Measurements from ENCODE around the gene IGF1R. TPM values are rescaled to one million over a fixed set of nuclear protein-coding genes. Genes with fewer than 3 reads are reported as not detected.

IGF1R gene
- total RNA-seq, 1 donor from 2014 or later, result 145 TPM

- Mint-ChIP-seq H3K9me3 (ENCODE audit: unreplicated experiment) (no peaks in the 10 kb centered on the region), H3K27me3 (ENCODE audit: unreplicated experiment) (peaks cover 2% of the 10 kb centered on the region), H3K36me3 (ENCODE audit: unreplicated experiment) (no peaks in the 10 kb centered on the region), H3K27ac (ENCODE audit: unreplicated experiment) (no peak overlapping the region), H3K4me1 (ENCODE audit: low read depth, unreplicated experiment) (no peaks in the 10 kb centered on the region), H3K4me3 (ENCODE audit: unreplicated experiment) (no peak overlapping the region)
- DNase-seq, result no peak
- no peak for TF ChIP-seq CTCF (IDR thresholded peaks at IDR 0.05; ENCODE audit: partially characterized antibody, unreplicated experiment)
Measured at GRCh38 chr15:98610991-98611390, 37.3 kb upstream of the IGF1R start.

GRCh38 chr15:98611808-98612207, 36.5 kb upstream of the IGF1R start:
- no peak overlapping the region for H3K4me3 Mint-ChIP-seq (ENCODE audit: unreplicated experiment)
- no peaks in the 10 kb centered on the region for H3K36me3 Mint-ChIP-seq (ENCODE audit: unreplicated experiment)
- no peaks in the 10 kb centered on the region for H3K4me1 Mint-ChIP-seq (ENCODE audit: low read depth, unreplicated experiment)
- H3K27ac Mint-ChIP-seq (ENCODE audit: unreplicated experiment), result no peak overlapping the region
- no peak for DNase-seq
- H3K27me3 Mint-ChIP-seq (ENCODE audit: unreplicated experiment), result peaks cover 2% of the 10 kb centered on the region
- TF ChIP-seq CTCF (IDR thresholded peaks at IDR 0.05; ENCODE audit: partially characterized antibody, unreplicated experiment), result no peak
- no peaks in the 10 kb centered on the region for H3K9me3 Mint-ChIP-seq (ENCODE audit: unreplicated experiment)

- Mint-ChIP-seq H3K4me1 (ENCODE audit: low read depth, unreplicated experiment) (no peaks in the 10 kb centered on the region), H3K36me3 (ENCODE audit: unreplicated experiment) (no peaks in the 10 kb centered on the region), H3K27me3 (ENCODE audit: unreplicated experiment) (peaks cover 2% of the 10 kb centered on the region), H3K9me3 (ENCODE audit: unreplicated experiment) (no peaks in the 10 kb centered on the region), H3K4me3 (ENCODE audit: unreplicated experiment) (no peak overlapping the region), H3K27ac (ENCODE audit: unreplicated experiment) (no peak overlapping the region)
- no peak for DNase-seq
- no peak for TF ChIP-seq CTCF (IDR thresholded peaks at IDR 0.05; ENCODE audit: partially characterized antibody, unreplicated experiment)
Measured at GRCh38 chr15:98612490-98613110, 35.7 kb upstream of the IGF1R start.

- Mint-ChIP-seq H3K9me3 (ENCODE audit: unreplicated experiment) (no peaks in the 10 kb centered on the region), H3K36me3 (ENCODE audit: unreplicated experiment) (no peaks in the 10 kb centered on the region), H3K4me1 (ENCODE audit: low read depth, unreplicated experiment) (no peaks in the 10 kb centered on the region), H3K27me3 (ENCODE audit: unreplicated experiment) (peaks cover under 1% of the 10 kb centered on the region), H3K4me3 (ENCODE audit: unreplicated experiment) (no peak overlapping the region), H3K27ac (ENCODE audit: unreplicated experiment) (no peak overlapping the region)
- TF ChIP-seq CTCF (IDR thresholded peaks at IDR 0.05; ENCODE audit: partially characterized antibody, unreplicated experiment), result no peak
- DNase-seq, result no peak
Measured at GRCh38 chr15:98614681-98615080, 33.7 kb upstream of the IGF1R start.

- no peak for DNase-seq
- H3K27ac Mint-ChIP-seq (ENCODE audit: unreplicated experiment), result no peak overlapping the region
- H3K36me3 Mint-ChIP-seq (ENCODE audit: unreplicated experiment), result no peaks in the 10 kb centered on the region
- H3K9me3 Mint-ChIP-seq (ENCODE audit: unreplicated experiment), result no peaks in the 10 kb centered on the region
- no peak for TF ChIP-seq CTCF (IDR thresholded peaks at IDR 0.05; ENCODE audit: partially characterized antibody, unreplicated experiment)
- H3K4me1 Mint-ChIP-seq (ENCODE audit: low read depth, unreplicated experiment), result peaks cover 2% of the 10 kb centered on the region
- no peak overlapping the region for H3K4me3 Mint-ChIP-seq (ENCODE audit: unreplicated experiment)
- no peaks in the 10 kb centered on the region for H3K27me3 Mint-ChIP-seq (ENCODE audit: unreplicated experiment)
Measured at GRCh38 chr15:98616397-98616796, 31.9 kb upstream of the IGF1R start.

Measured in glutamatergic neuron (in vitro differentiated cells).